Smooth muscle cell (in vitro differentiated cells): ENCODE results near the gene ZNF112. TPM values are rescaled to one million over a fixed set of nuclear protein-coding genes. Genes with fewer than 3 reads are reported as not detected.
"Not testable (repeated sequence)": the region's sequence is repeated elsewhere in the genome, so short reads cannot be mapped to it uniquely, and the experiment has no call there.

ENCODE experiments used
- DNase-seq: peaks from one replicate; lab custom pipeline; 2025; ENCODE audit not compliant: unreplicated experiment; lab: John Stamatoyannopoulos, UW
- H2AFZ ChIP-seq: fragments of 200-600 bp; sonication (generic); 2 replicates; pipeline ENCODE4 v1.6.0; 2016; ENCODE audit warnings: antibody characterized with exemption, low read depth, mild to moderate bottlenecking
- H3F3A ChIP-seq: fragments of 200-600 bp; sonication (generic); 2 replicates; pipeline ENCODE4 v1.6.0; 2017; ENCODE audit warnings: antibody characterized with exemption, low read depth
- H3K27ac ChIP-seq: fragments of 200-600 bp; sonication (generic); 2 replicates; pipeline ENCODE4 v1.5.1; 2016; ENCODE audit warnings: low read depth, mild to moderate bottlenecking
- H3K27me3 ChIP-seq: fragments of 200-600 bp; sonication (generic); 2 replicates; pipeline ENCODE4 v1.6.1; 2016; ENCODE audit warnings: low read depth, mild to moderate bottlenecking
- H3K36me3 ChIP-seq: fragments of 200-600 bp; sonication (generic); 2 replicates; pipeline ENCODE4 v1.5.1; 2016; ENCODE audit warnings: low read depth
- H3K4me1 ChIP-seq: fragments of 200-600 bp; sonication (generic); 2 replicates; pipeline ENCODE4 v1.5.1; 2016; ENCODE audit warnings: low read depth
- H3K4me2 ChIP-seq: fragments of 200-600 bp; sonication (generic); 2 replicates; pipeline ENCODE4 v1.6.0; 2016; ENCODE audit warnings: mild to moderate bottlenecking
- H3K4me3 ChIP-seq: fragments of 200-600 bp; sonication (generic); 2 replicates; pipeline ENCODE4 v1.5.1; 2016; ENCODE audit warnings: mild to moderate bottlenecking
- H3K79me2 ChIP-seq: fragments of 200-600 bp; sonication (generic); 2 replicates; pipeline ENCODE4 v1.6.0; 2016; ENCODE audit warnings: low read depth, mild to moderate bottlenecking
- H3K9ac ChIP-seq: fragments of 200-600 bp; sonication (generic); 2 replicates; pipeline ENCODE4 v1.6.0; 2016; ENCODE audit warnings: low read depth
- H3K9me3 ChIP-seq: fragments of 200-600 bp; sonication (generic); replicated peaks from 2 replicates; pipeline ENCODE4 v1.5.1; 2016; ENCODE audit warnings: low read depth
- H4K20me1 ChIP-seq: fragments of 200-600 bp; sonication (generic); 2 replicates; pipeline ENCODE4 v1.6.0; 2016; ENCODE audit warnings: low read depth
- CTCF ChIP-seq: fragments of 200-600 bp; sonication (generic); IDR thresholded peaks from 2 replicates; pipeline ENCODE4 v1.5.1; 2017; ENCODE audit warnings: borderline replicate concordance, mild to moderate bottlenecking, antibody characterized with exemption; ENCODE audit not compliant: insufficient read depth, poor library complexity, severe bottlenecking
- WGBS: methylation state at CpG from one replicate; pipeline ENCODE4 v1.1.7; 2016; ENCODE audit warnings: low lambda C conversion rate; 5-methylcytosine and 5-hydroxymethylcytosine counted together
- polyA plus RNA-seq: library from polyadenylated mRNA; unstranded; fragments of >200 nt; fragmentation: Nextera tagmentation; extraction: Ambion mirVana; gene quantifications from 2 replicates; pipeline ENCODE4 v1.2.1, GENCODE V29; 2016
- total RNA-seq: library from RNA; depleted of rRNA; stranded (reverse); fragments of >200 nt; gene quantifications from 2 replicates; pipeline ENCODE4 v1.2.3, GENCODE V29; 2014

ZNF112 gene
- total and polyA plus RNA-seq, 2 experiments from 2014 or later: 2.2 to 6.9 TPM

GRCh38 chr19:44345959-44346358 lies 10.5 kb downstream of the ZNF112 start:
- Histone ChIP-seq H3F3A (no peaks in the 10 kb centered on the region), H3K4me3 (no peak overlapping the region), H4K20me1 (peaks cover 5% of the 10 kb centered on the region), H3K9me3 (peaks cover 19% of the 10 kb centered on the region), H3K4me1 (no peaks in the 10 kb centered on the region), H2AFZ (no peak overlapping the region), H3K9ac (no peak overlapping the region), H3K27ac (no peak overlapping the region), H3K36me3 (peaks cover 31% of the 10 kb centered on the region), H3K4me2 (no peak overlapping the region), H3K79me2 (peaks cover 65% of the 10 kb centered on the region), H3K27me3 (no peaks in the 10 kb centered on the region)
- TF ChIP-seq CTCF: no peak
- no peak for DNase-seq
- 94% methylated on average over 4 of the region's 4 CpGs for WGBS

- peaks cover 5% of the 10 kb centered on the region for H4K20me1 ChIP-seq
- DNase-seq: no peak
- peaks cover 10% of the 10 kb centered on the region for H3K9me3 ChIP-seq
- no peaks in the 10 kb centered on the region for H3F3A ChIP-seq
- peaks cover 38% of the 10 kb centered on the region for H3K36me3 ChIP-seq
- peaks cover 48% of the 10 kb centered on the region for H3K79me2 ChIP-seq
- H3K4me1 ChIP-seq: no peaks in the 10 kb centered on the region
- WGBS: 100% methylated on average over 1 of the region's 1 CpG
- H2AFZ ChIP-seq: no peak overlapping the region
- H3K4me2 ChIP-seq: no peak overlapping the region
- H3K9ac ChIP-seq: no peak overlapping the region
- no peak for TF ChIP-seq CTCF
- no peaks in the 10 kb centered on the region for H3K27me3 ChIP-seq
- H3K4me3 ChIP-seq: no peak overlapping the region
- no peak overlapping the region for H3K27ac ChIP-seq
Measured at GRCh38 chr19:44344255-44344654, 12.2 kb downstream of the ZNF112 start.

GRCh38 chr19:44341794-44342193 lies 14.7 kb downstream of the ZNF112 start:
- TF ChIP-seq CTCF: no peak
- H3K4me3 ChIP-seq: no peak overlapping the region
- H3K27ac ChIP-seq: no peak overlapping the region
- H4K20me1 ChIP-seq: peaks cover 5% of the 10 kb centered on the region
- H3K9ac ChIP-seq: no peak overlapping the region
- H3K27me3 ChIP-seq: no peaks in the 10 kb centered on the region
- peaks cover 24% of the 10 kb centered on the region for H3K79me2 ChIP-seq
- no peak overlapping the region for H2AFZ ChIP-seq
- no peaks in the 10 kb centered on the region for H3F3A ChIP-seq
- no peak overlapping the region for H3K4me2 ChIP-seq
- WGBS: 96% methylated on average over 2 of the region's 2 CpGs
- DNase-seq: no peak
- H3K4me1 ChIP-seq: no peaks in the 10 kb centered on the region
- H3K36me3 ChIP-seq: peaks cover 38% of the 10 kb centered on the region
- peaks cover 4% of the 10 kb centered on the region for H3K9me3 ChIP-seq

GRCh38 chr19:44334639-44335038 lies 21.8 kb downstream of the ZNF112 start:
- not testable (repeated sequence) for H3K27me3 ChIP-seq, H3K4me2 ChIP-seq, DNase-seq, H2AFZ ChIP-seq, H3K9ac ChIP-seq, H3K4me3 ChIP-seq, H3K79me2 ChIP-seq, H3K4me1 ChIP-seq, H3K27ac ChIP-seq, H4K20me1 ChIP-seq, H3F3A ChIP-seq
- Histone ChIP-seq H3K9me3 (peaks cover 53% of the 10 kb centered on the region), H3K36me3 (peaks cover 90% of the 10 kb centered on the region)
- 82% methylated on average over 3 of the region's 3 CpGs for WGBS
